AG09319 (cell line): ENCODE data around the gene CFAP54.
"Not testable (repeated sequence)": the region's sequence is repeated elsewhere in the genome, so short reads cannot be mapped to it uniquely, and the experiment has no call there.

Experiments
- DNase-seq: peaks from one replicate; pipeline ENCODE4 v3.0.0-alpha.2; 2010; ENCODE audit warnings: low read depth; ENCODE audit errors: extremely low read depth
- CTCF ChIP-seq: IDR thresholded peaks from 2 replicates; pipeline ENCODE4 v1.5.1; 2011; ENCODE audit warnings: low read depth, mild to moderate bottlenecking, inconsistent platforms, low read length, moderate library complexity

Gene CFAP54

GRCh38 chr12:96590970-96591369, 101.6 kb downstream of the CFAP54 start:
- no peak for TF ChIP-seq CTCF
- DNase-seq = no peak

GRCh38 chr12:96604374-96604773, 115.0 kb downstream of the CFAP54 start:
- DNase-seq = not testable (repeated sequence)

- DNase-seq = no peak
- TF ChIP-seq CTCF = no peak
Measured at GRCh38 chr12:96605684-96606083, 116.3 kb downstream of the CFAP54 start.

- no peak for TF ChIP-seq CTCF
- DNase-seq = no peak
Measured at GRCh38 chr12:96606134-96606533, 116.8 kb downstream of the CFAP54 start.

- no peak for TF ChIP-seq CTCF
- DNase-seq = no peak
Measured at GRCh38 chr12:96606644-96607043, 117.3 kb downstream of the CFAP54 start.

- DNase-seq = no peak
- no peak for TF ChIP-seq CTCF
Measured at GRCh38 chr12:96617178-96617577, 127.8 kb downstream of the CFAP54 start.

- no peak for DNase-seq
- no peak for TF ChIP-seq CTCF
Measured at GRCh38 chr12:96623155-96623554, 133.8 kb downstream of the CFAP54 start.

GRCh38 chr12:96623656-96624217, 134.4 kb downstream of the CFAP54 start:
- no peak for TF ChIP-seq CTCF
- no peak for DNase-seq
